Measurements from ENCODE around the gene PNPT1. TPM values are rescaled to one million over a fixed set of nuclear protein-coding genes. Genes with fewer than 3 reads are reported as not detected.
"Not testable (repeated sequence)": the region's sequence is repeated elsewhere in the genome, so short reads cannot be mapped to it uniquely, and the experiment has no call there.

Gene PNPT1
- total and polyA plus RNA-seq, 2 of the 4 experiments (the other 2 are of a cell fraction): 11.2 to 14.3 TPM

DNA sequence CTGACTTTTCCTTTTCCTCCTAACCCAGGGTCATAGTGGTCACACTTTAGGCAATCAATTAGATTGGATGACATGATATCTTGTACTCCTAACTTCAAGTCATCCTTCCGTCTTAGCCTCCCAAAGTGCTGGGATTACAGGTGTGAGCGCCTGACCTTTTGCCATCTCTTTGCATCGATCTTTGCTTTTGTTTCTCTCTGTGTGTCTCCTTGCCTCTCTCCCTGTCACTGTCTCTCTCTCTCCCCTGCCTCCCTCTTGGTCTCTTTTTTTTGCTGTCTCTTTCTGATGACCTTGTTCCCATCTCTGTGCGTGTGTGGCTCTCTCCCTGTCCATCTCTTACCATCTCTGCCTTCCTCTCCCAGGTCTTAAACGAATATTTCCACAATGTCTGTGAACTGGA is 904 bp downstream of the PNPT1 start:
- H4K5ac ChIP-seq (ENCODE audit: low read depth, low read length); H2BK5ac ChIP-seq (ENCODE audit: low read depth, low read length, poor library complexity, severe bottlenecking); H3K36me3 ChIP-seq (ENCODE audit: control insufficient read depth, insufficient read depth, low read length); H2BK20ac ChIP-seq (ENCODE audit: low read depth, low read length); H4K91ac ChIP-seq (ENCODE audit: insufficient read depth, low read depth, low read length); H3K9ac ChIP-seq (ENCODE audit: low read depth, low read length); H3K9me1 ChIP-seq (ENCODE audit: insufficient read depth, low read length); intact Hi-C loops (cut with micrococcal nuclease); H2BK120ac ChIP-seq (ENCODE audit: low read depth, low read length); H3K56ac ChIP-seq (ENCODE audit: extremely low read depth, insufficient read depth, low read length); H4K20me1 ChIP-seq (ENCODE audit: insufficient read depth, low read length); dilution Hi-C loops (cut with HindIII; ENCODE audit: low sequenced_read_pairs, unreplicated experiment); POLR2A ChIA-PET (ENCODE audit: unreplicated experiment); BruUV-seq (replicated peaks); H2BK15ac ChIP-seq (ENCODE audit: low read depth, low read length); ATAC-seq (ENCODE audit: low read depth); H2AK5ac ChIP-seq (ENCODE audit: low read depth, low read length); H4K8ac ChIP-seq (ENCODE audit: low read depth in 2 of 2, low read length in 2 of 2); H3K18ac ChIP-seq (ENCODE audit: low read depth, low read length); H2AFZ ChIP-seq (replicated peaks; ENCODE audit: low read length, poor library complexity); H3K9me3 ChIP-seq (ENCODE audit: control insufficient read depth, insufficient read depth, low read length); H3K27ac ChIP-seq (ENCODE audit: insufficient read depth, low read length); in situ Hi-C loops (cut with MboI; ENCODE audit: low sequenced_read_pairs); H2AK9ac ChIP-seq (replicated peaks; ENCODE audit: low read depth, low read length, poor library complexity); H3K4me1 ChIP-seq (ENCODE audit: control insufficient read depth, insufficient read depth, low read length); H3K27me3 ChIP-seq (ENCODE audit: control insufficient read depth, insufficient read depth, low read length); H3K14ac ChIP-seq (replicated peaks; ENCODE audit: low read depth, low read length); DNase-seq; CTCF ChIA-PET: not testable (repeated sequence)
- Histone ChIP-seq H3K4ac (ENCODE audit: low read depth, low read length) (peak overlapping the region; percentile 23; the same call in 1 of the 2 replicates), H3K4me3 (ENCODE audit: insufficient read depth, low read depth, low read length) (peak overlapping the region; percentile 91), H3K79me1 (ENCODE audit: low read depth in 1 of 2, low read length in 2 of 2) (peaks cover 29 to 32% of the 10 kb centered on the region in 2 experiments; a peak in 3 of 4 replicates), H3K23ac (ENCODE audit: low read depth, low read length) (peak overlapping the region; percentile 77; the same call in 1 of the 2 replicates), H3K4me2 (ENCODE audit: low read depth, low read length) (peak overlapping the region; percentile 67)
- 17% methylated on average over 1 of the region's 5 CpGs; no CpG with 5 or more reads in 1 of the 2 experiments for WGBS, 2 experiments (ENCODE audit: extremely low coverage in 2 of 2, insufficient read length in 1 of 2)

Measured in IMR-90 (cell line).